HepG2 (cell line): ENCODE results near the gene PDIA4. TPM values are rescaled to one million over a fixed set of nuclear protein-coding genes. Genes with fewer than 3 reads are reported as not detected.

Experiments used
- HDAC2 ChIP-seq: sonication (generic); formaldehyde crosslinking; IDR thresholded peaks from 2 replicates; pipeline ENCODE4 v1.4.0; 2020; ENCODE audit warnings: missing genetic modification reagents
- KDM5B ChIP-seq: sonication (generic); formaldehyde crosslinking; IDR thresholded peaks from 2 replicates; pipeline ENCODE4 v1.4.0; 2020; ENCODE audit warnings: missing genetic modification reagents, mild to moderate bottlenecking, borderline replicate concordance
- KLF12 ChIP-seq: sonication (generic); formaldehyde crosslinking; IDR thresholded peaks from 2 replicates; pipeline ENCODE4 v1.4.0; 2020; ENCODE audit warnings: missing genetic modification reagents, borderline replicate concordance
- KLF13 ChIP-seq: sonication (generic); formaldehyde crosslinking; IDR thresholded peaks from 2 replicates; pipeline ENCODE4 v1.4.0; 2020; ENCODE audit warnings: mild to moderate bottlenecking, missing genetic modification reagents
- REL ChIP-seq: sonication (generic); formaldehyde crosslinking; conservative IDR thresholded peaks from 2 replicates; pipeline ENCODE4 v1.8.0; 2022; ENCODE audit warnings: mild to moderate bottlenecking, missing genetic modification reagents, moderate library complexity
- SOX13 ChIP-seq, 3 experiments: fragments of 450-650 bp in 1 of 3; sonication (generic) in 1 of 3; formaldehyde crosslinking in 1 of 3; IDR thresholded peaks in 2 of 3; conservative IDR thresholded peaks in 1 of 3; 2 replicates each; pipeline versions ENCODE4 v1.5.0 to v1.6.1; 2016 to 2020; ENCODE audit warnings: antibody characterized with exemption in 1 of 3, mild to moderate bottlenecking in 1 of 3, missing compliant biosample characterization in 1 of 3, missing genetic modification reagents in 1 of 3, moderate library complexity in 1 of 3
- TOE1 ChIP-seq: sonication (generic); formaldehyde crosslinking; IDR thresholded peaks from 2 replicates; pipeline ENCODE4 v1.4.0; 2020; ENCODE audit warnings: mild to moderate bottlenecking, missing genetic modification reagents
- TP53 ChIP-seq: sonication (generic); formaldehyde crosslinking; conservative IDR thresholded peaks from 2 replicates; pipeline ENCODE4 v1.4.0; 2020; ENCODE audit warnings: missing genetic modification reagents
- ZNF235 ChIP-seq: sonication (generic); formaldehyde crosslinking; IDR thresholded peaks from 2 replicates; pipeline ENCODE4 v1.8.1; 2023; ENCODE audit warnings: mild to moderate bottlenecking, missing genetic modification reagents, borderline replicate concordance
- ZNF891 ChIP-seq: sonication (generic); formaldehyde crosslinking; IDR thresholded peaks from 2 replicates; pipeline ENCODE4 v1.5.0; 2020; ENCODE audit warnings: mild to moderate bottlenecking, missing genetic modification reagents
- polyA plus RNA-seq, 8 experiments: library from polyadenylated mRNA; depleted of rRNA in 3 of 8; stranded (reverse) in 7 of 8; unstranded in 1 of 8; fragments of >200 nt; fragmentation: Illumina TruSeq in 4 of 8; extraction: Trizol in 4 of 8; gene quantifications; 2 replicates each; pipeline versions ENCODE4 v1.2.1 to v1.2.3, GENCODE V29; 2011 to 2016; ENCODE audit warnings: low read depth in 4 of 8, missing spikeins in 1 of 8, mixed read lengths in 1 of 8; ENCODE audit not compliant: insufficient read depth in 1 of 8
- total RNA-seq, 5 experiments: library from RNA; depleted of rRNA; stranded (reverse); fragments of >200 nt; fragmentation: Illumina TruSeq; extraction: Trizol; gene quantifications; 2 replicates each; pipeline ENCODE4 v1.2.3, GENCODE V29; 2016; ENCODE audit warnings: low read depth in 1 of 5
- TF ChIP-seq, protein P1 (sequence below): sonication (generic); formaldehyde crosslinking; IDR thresholded peaks from 2 replicates; pipeline ENCODE4 v1.8.1; 2023; ENCODE audit warnings: mild to moderate bottlenecking, moderate library complexity, missing genetic modification reagents
- TF ChIP-seq, protein P2 (sequence below): sonication (generic); formaldehyde crosslinking; IDR thresholded peaks from 2 replicates; pipeline ENCODE4 v1.4.0; 2020; ENCODE audit warnings: missing genetic modification reagents

The PDIA4 gene
- total and polyA plus RNA-seq, 2 of the 13 experiments (the other 11 are each of a cell fraction or from before 2014, with no cell fraction given) = 278 to 402 TPM

DNA sequence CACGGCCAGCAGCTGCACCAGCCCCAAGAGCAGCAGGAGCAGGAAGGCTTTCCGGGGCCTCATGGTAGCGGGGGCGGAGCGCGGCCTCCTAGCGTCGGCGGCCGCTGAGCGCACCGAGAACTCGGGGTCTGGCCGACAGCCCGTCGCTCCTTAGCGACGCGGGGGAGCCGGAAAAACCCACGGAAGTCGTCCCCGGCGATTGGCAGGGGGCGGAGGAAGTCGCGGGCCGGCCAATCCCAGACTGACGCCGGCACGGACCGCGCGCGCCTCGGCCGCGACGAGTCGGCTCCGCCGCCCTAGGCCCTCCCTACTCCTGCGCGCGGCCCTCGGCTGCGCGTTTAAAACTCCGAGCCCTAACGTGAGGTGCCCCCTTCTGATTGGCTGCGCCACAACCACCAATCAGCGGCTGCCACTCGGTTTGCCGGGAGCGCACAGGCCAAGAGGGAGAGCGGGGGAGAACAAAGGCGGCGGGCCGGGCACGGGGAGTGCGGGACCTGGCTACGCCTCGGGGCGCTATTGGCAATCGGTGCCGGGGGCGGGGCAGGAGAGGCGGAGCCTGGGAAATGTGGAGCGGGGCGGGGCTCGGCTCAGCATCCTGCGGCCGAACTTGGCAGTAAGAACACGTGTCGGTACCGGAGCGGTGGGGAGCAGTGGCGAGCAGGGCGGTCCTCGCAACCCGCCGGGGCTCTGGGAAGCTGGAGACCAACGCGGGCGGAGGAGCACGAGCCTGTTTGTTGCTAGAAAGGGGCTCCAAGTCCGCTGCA lies at the start of gene PDIA4 (continued):
- TF ChIP-seq, protein P1, sequence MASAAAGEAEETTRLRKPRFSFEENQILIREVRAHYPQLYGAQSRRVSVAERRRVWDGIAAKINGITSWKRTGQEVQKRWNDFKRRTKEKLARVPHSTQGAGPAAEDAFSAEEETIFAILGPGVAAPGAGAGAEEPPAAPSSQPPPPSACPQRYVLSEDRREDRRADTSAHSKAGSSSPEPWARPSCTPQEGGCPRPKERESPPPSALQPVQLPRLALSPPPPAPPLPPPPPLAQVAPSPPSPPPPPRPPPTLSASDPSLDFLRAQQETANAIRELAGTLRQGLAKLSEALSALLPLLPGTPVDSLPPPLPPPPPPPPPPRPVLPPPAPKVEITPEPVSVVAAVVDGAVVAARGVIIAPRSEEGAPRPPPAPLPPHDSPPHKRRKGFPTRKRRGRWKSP = peak; percentile 97
- peak; percentile 28; the same call in 1 of the 2 replicates for TF ChIP-seq ZNF235 (CRISPR knock-in tag)
- TF ChIP-seq REL (CRISPR knock-in tag) = peak; percentile 92
- TF ChIP-seq TP53 (CRISPR knock-in tag) = no peak
- TF ChIP-seq SOX13 (IDR thresholded peaks at IDR 0.05) = no peak; the same call in 1 of the 2 replicates
- peak in 1 of 2 experiments; percentile 5; a peak in 1 of 4 replicates for TF ChIP-seq SOX13 (CRISPR knock-in tag; conservative IDR thresholded peaks at IDR 0.05 in 1 of 2, IDR thresholded peaks at IDR 0.05 in 1 of 2)
- peak; percentile 13; the same call in 1 of the 2 replicates for TF ChIP-seq KLF12 (CRISPR knock-in tag)
- TF ChIP-seq HDAC2 (CRISPR knock-in tag) = peak; percentile 67
- TF ChIP-seq, protein P2, sequence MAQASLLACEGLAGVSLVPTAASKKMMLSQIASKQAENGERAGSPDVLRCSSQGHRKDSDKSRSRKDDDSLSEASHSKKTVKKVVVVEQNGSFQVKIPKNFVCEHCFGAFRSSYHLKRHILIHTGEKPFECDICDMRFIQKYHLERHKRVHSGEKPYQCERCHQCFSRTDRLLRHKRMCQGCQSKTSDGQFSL (CRISPR knock-in tag) = 0 out of 2 replicates have a peak, but pooled peaks have one; percentile 26
- 0 out of 2 replicates have a peak, but pooled peaks have one; percentile 26 for TF ChIP-seq KLF13 (CRISPR knock-in tag)
- TF ChIP-seq TOE1 (CRISPR knock-in tag) = no peak
- TF ChIP-seq KDM5B (CRISPR knock-in tag) = peak; percentile 88; the same call in 1 of the 2 replicates
- TF ChIP-seq ZNF891 (CRISPR knock-in tag) = peak; percentile 87
- TF ChIP-seq, all 625 proteins: peak for 306
